ENCODE measurements around the gene TULP4. TPM values are rescaled to one million over a fixed set of nuclear protein-coding genes. Genes with fewer than 3 reads are reported as not detected.

The TULP4 gene
- total and polyA plus RNA-seq, 2 donors (not counting 1 experiment from before 2014, with no cell fraction given), result 12.0 to 90.0 TPM

DNA sequence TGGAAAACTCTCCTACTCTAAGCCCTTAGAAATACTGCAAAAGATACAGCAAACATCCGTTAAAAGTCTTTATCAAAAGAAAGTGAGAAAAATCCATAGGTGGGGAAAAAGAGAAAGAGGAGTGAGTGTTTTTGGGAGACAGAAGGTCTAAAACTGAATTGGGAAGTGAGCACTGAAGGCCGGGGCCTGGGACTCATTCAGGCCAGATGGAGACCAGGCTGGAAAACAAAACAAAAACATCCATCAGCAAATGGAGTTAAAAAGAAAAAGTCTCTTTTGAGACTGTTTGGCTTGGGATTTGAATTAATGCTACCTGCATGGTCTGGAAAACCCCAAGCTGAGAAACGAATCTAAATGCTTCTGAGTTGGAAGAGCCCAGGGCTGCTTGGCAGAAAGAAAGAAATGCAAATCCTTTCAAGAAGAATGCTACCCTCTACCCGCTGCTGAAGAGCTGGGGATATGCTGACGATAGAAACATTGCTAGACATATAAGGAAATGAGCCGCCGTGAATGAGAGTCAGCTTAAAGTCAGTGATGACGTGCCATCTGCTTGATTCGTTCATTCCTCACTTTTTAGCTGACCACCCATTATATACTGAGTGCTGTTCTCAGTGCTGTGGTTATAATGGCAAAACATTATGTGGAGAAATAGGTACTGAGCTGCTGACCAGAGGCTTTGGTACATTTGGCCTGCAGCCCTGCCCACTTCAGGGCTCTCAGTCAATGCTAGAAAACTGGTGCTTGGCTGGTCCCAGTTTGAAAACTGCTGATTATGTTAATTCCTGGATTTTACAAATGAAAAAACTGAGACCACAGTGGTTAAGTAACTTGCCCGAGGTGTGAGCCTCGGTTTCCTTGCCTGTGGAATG is 28.0 kb upstream of the TULP4 start:
- no peaks in the 10 kb centered on the region for H3K36me3 ChIP-seq (replicated peaks in 1 of 2; ENCODE audit: control extremely low read depth in 1 of 2, control insufficient read depth in 1 of 2, extremely low read depth in 1 of 2, insufficient read depth in 2 of 2, low read length in 1 of 2)
- intact Hi-C loops (cut with micrococcal nuclease), result no loop called here
- Mint-ChIP-seq H3K9me3 (ENCODE audit: insufficient read depth) (no peaks in the 10 kb centered on the region), H3K27ac (peak overlapping the region; percentile 23), H3K4me1 (peaks cover 32% of the 10 kb centered on the region), H3K4me3 (no peak overlapping the region), H3K27me3 (no peaks in the 10 kb centered on the region)
- WGBS (ENCODE audit: insufficient coverage), result 97% methylated on average over 4 of the region's 11 CpGs
- no peaks in the 10 kb centered on the region for H3K27me3 ChIP-seq (replicated peaks in 1 of 4; ENCODE audit: control extremely low read depth in 1 of 4, control insufficient read depth in 3 of 4, insufficient read depth in 4 of 4, low read length in 3 of 4)
- peaks cover 21% of the 10 kb centered on the region for H3K79me2 ChIP-seq (ENCODE audit: control insufficient read depth, insufficient read depth, low read length)
- peak overlapping the region in 1 of 2 donors; percentile 62 for H3K27ac ChIP-seq (ENCODE audit: low read length in 2 of 2)
- ChIA-PET CTCF (no interaction called here), POLR2A (no interaction called here)
- ATAC-seq (ENCODE audit: low read depth) (no peak), DNase-seq (no peak)
- H4K20me1 ChIP-seq (ENCODE audit: control insufficient read depth, insufficient read depth, low read length, poor library complexity, severe bottlenecking), result no peaks in the 10 kb centered on the region
- H2AFZ ChIP-seq (ENCODE audit: insufficient read depth, low read depth, low read length, poor library complexity, severe bottlenecking), result no peak overlapping the region
- no peak overlapping the region for H3K4me2 ChIP-seq (replicated peaks; ENCODE audit: low read depth, low read length, poor library complexity, severe bottlenecking)
- TF ChIP-seq, protein P1, sequence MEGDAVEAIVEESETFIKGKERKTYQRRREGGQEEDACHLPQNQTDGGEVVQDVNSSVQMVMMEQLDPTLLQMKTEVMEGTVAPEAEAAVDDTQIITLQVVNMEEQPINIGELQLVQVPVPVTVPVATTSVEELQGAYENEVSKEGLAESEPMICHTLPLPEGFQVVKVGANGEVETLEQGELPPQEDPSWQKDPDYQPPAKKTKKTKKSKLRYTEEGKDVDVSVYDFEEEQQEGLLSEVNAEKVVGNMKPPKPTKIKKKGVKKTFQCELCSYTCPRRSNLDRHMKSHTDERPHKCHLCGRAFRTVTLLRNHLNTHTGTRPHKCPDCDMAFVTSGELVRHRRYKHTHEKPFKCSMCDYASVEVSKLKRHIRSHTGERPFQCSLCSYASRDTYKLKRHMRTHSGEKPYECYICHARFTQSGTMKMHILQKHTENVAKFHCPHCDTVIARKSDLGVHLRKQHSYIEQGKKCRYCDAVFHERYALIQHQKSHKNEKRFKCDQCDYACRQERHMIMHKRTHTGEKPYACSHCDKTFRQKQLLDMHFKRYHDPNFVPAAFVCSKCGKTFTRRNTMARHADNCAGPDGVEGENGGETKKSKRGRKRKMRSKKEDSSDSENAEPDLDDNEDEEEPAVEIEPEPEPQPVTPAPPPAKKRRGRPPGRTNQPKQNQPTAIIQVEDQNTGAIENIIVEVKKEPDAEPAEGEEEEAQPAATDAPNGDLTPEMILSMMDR (IDR thresholded peaks at IDR 0.05), result no peak
- TF ChIP-seq EZH2 (IDR thresholded peaks at IDR 0.05; ENCODE audit: borderline replicate concordance, insufficient read depth, low read depth, low read length, poor library complexity, severe bottlenecking), result no peak
- H3K4me1 ChIP-seq (ENCODE audit: control insufficient read depth in 2 of 2, insufficient read depth in 2 of 2, low read length in 2 of 2), result peaks cover 10 to 13% of the 10 kb centered on the region in 2 donors
- H3K9ac ChIP-seq (ENCODE audit: low read length), result no peak overlapping the region
- no peak overlapping the region for H3K4me3 ChIP-seq (ENCODE audit: control extremely low read depth in 1 of 5, extremely low read depth in 1 of 5, insufficient read depth in 1 of 5, low read depth in 2 of 5, low read length in 4 of 5)
- H3K9me3 ChIP-seq (ENCODE audit: control extremely low read depth in 1 of 3, control insufficient read depth in 2 of 3, insufficient read depth in 1 of 3, low read length in 2 of 3), result no peaks in the 10 kb centered on the region
